Fibroblast of lung (primary cell): ENCODE results near the gene ACVR2B. TPM values are rescaled to one million over a fixed set of nuclear protein-coding genes. Genes with fewer than 3 reads are reported as not detected.

Experiments
- DNase-seq, 2 donors: peaks; one replicate each; pipeline versions ENCODE4 v3.0.0 to v3.0.0-alpha.2; 2010; ENCODE audit warnings: low read depth in 2 of 2
- H2AFZ ChIP-seq: 2 replicates; pipeline ENCODE4 v1.5.1; 2012; ENCODE audit warnings: low read length, control low read depth, inconsistent platforms
- H3K27ac ChIP-seq: 2 replicates; pipeline ENCODE4 v1.5.1; 2011; ENCODE audit warnings: low read length, control low read depth; ENCODE audit not compliant: insufficient read depth
- H3K27me3 ChIP-seq: 2 replicates; pipeline ENCODE4 v1.5.1; 2011; ENCODE audit warnings: mild to moderate bottlenecking, low read length; ENCODE audit not compliant: control insufficient read depth, insufficient read depth
- H3K36me3 ChIP-seq: 2 replicates; pipeline ENCODE4 v1.5.1; 2011; ENCODE audit warnings: low read length; ENCODE audit not compliant: control insufficient read depth, insufficient read depth
- H3K4me1 ChIP-seq: 2 replicates; pipeline ENCODE4 v1.5.1; 2011; ENCODE audit warnings: low read length; ENCODE audit not compliant: control insufficient read depth, insufficient read depth; ENCODE audit errors: extremely low read depth
- H3K4me2 ChIP-seq: 2 replicates; pipeline ENCODE4 v1.5.1; 2011; ENCODE audit warnings: low read length, control low read depth; ENCODE audit not compliant: insufficient read depth; ENCODE audit errors: extremely low read depth
- H3K4me3 ChIP-seq, 4 experiments: fragments of 200-600 bp in 1 of 4; sonication (generic) in 1 of 4; replicated peaks in 1 of 4; 2 replicates each; pipeline ENCODE4 v1.5.1; 2011 to 2016; ENCODE audit warnings: low read length in 4 of 4, low read depth in 3 of 4, mild to moderate bottlenecking in 3 of 4, control low read depth in 2 of 4, inconsistent platforms in 1 of 4, mixed read lengths in 1 of 4; ENCODE audit not compliant: insufficient read depth in 1 of 4; ENCODE audit errors: control extremely low read depth in 1 of 4
- H3K79me2 ChIP-seq: 2 replicates; pipeline ENCODE4 v1.5.1; 2012; ENCODE audit warnings: mild to moderate bottlenecking, low read length, inconsistent platforms; ENCODE audit not compliant: control insufficient read depth, insufficient read depth
- H3K9ac ChIP-seq: 2 replicates; pipeline ENCODE4 v1.5.1; 2011; ENCODE audit warnings: mild to moderate bottlenecking, low read length, control low read depth; ENCODE audit not compliant: insufficient read depth
- H3K9me3 ChIP-seq: 2 replicates; pipeline ENCODE4 v1.5.1; 2012; ENCODE audit warnings: low read depth, low read length; ENCODE audit not compliant: control insufficient read depth, insufficient read depth
- H4K20me1 ChIP-seq: 2 replicates; pipeline ENCODE4 v1.5.1; 2011; ENCODE audit warnings: low read length; ENCODE audit not compliant: control insufficient read depth, insufficient read depth; ENCODE audit errors: extremely low read depth
- CTCF ChIP-seq, 2 donors: IDR thresholded peaks in 1 of 2; conservative IDR thresholded peaks in 1 of 2; 1 replicate in 1 of 2; 2 replicates in 1 of 2; pipeline ENCODE4 v1.5.1; 2011 to 2012; ENCODE audit warnings: low read length in 2 of 2, control low read depth in 1 of 2, inconsistent platforms in 1 of 2, low read depth in 1 of 2, mild to moderate bottlenecking in 1 of 2
- EZH2 ChIP-seq: IDR thresholded peaks from 2 replicates; pipeline ENCODE4 v1.5.1; 2012; ENCODE audit warnings: low read length, control low read depth, mild to moderate bottlenecking; ENCODE audit errors: missing control alignments
- polyA plus RNA-seq, 2 donors: library from polyadenylated mRNA; depleted of rRNA in 1 of 2; stranded (reverse) in 1 of 2; unstranded in 1 of 2; fragments of >200 nt; gene quantifications; 2 replicates each; pipeline ENCODE4 v1.2.1, GENCODE V29; 2011 to 2012; ENCODE audit warnings: missing spikeins in 1 of 2
- total RNA-seq: library from RNA; depleted of rRNA; stranded (reverse); fragments of >200 nt; gene quantifications from 2 replicates; pipeline ENCODE4 v1.2.1, GENCODE V29; 2014

Gene ACVR2B
- total and polyA plus RNA-seq, 2 donors (not counting 1 experiment from before 2014, with no cell fraction given), result 0.60 to 2.6 TPM

- Histone ChIP-seq H3K79me2 (peaks cover 13% of the 10 kb centered on the region), H3K9ac (peak overlapping the region; percentile 77), H3K4me1 (no peaks in the 10 kb centered on the region), H3K4me2 (peak overlapping the region; percentile 84), H3K9me3 (no peaks in the 10 kb centered on the region), H3K36me3 (no peaks in the 10 kb centered on the region), H3K27me3 (no peaks in the 10 kb centered on the region), H4K20me1 (no peaks in the 10 kb centered on the region), H3K27ac (no peak overlapping the region), H2AFZ (no peak overlapping the region), H3K4me3 (peak overlapping the region; percentile 88 to 90 (median 90))
- DNase-seq, result peak in 1 of 2 donors; percentile 27
- TF ChIP-seq EZH2 (no peak), CTCF (conservative IDR thresholded peaks at IDR 0.05 in 1 of 2, IDR thresholded peaks at IDR 0.05 in 1 of 2; ENCODE audit: low read depth in 1 of 2, low read length in 2 of 2) (no peak)
Measured at GRCh38 chr3:38497031-38497430, 43.3 kb downstream of the ACVR2B start.

GRCh38 chr3:38500688-38501417 lies 47.2 kb downstream of the ACVR2B start:
- TF ChIP-seq EZH2, result no peak
- no peak for TF ChIP-seq CTCF (conservative IDR thresholded peaks at IDR 0.05 in 1 of 2, IDR thresholded peaks at IDR 0.05 in 1 of 2; ENCODE audit: low read depth in 1 of 2, low read length in 2 of 2)
- Histone ChIP-seq H3K36me3 (no peaks in the 10 kb centered on the region), H3K27ac (no peak overlapping the region), H2AFZ (no peak overlapping the region), H4K20me1 (no peaks in the 10 kb centered on the region), H3K79me2 (peaks cover 13% of the 10 kb centered on the region), H3K4me2 (no peak overlapping the region), H3K9ac (no peak overlapping the region), H3K9me3 (no peaks in the 10 kb centered on the region), H3K27me3 (no peaks in the 10 kb centered on the region), H3K4me3 (no peak overlapping the region), H3K4me1 (no peaks in the 10 kb centered on the region)
- DNase-seq, result peak in 1 of 2 donors; percentile 19

GRCh38 chr3:38507120-38507519 lies 53.4 kb downstream of the ACVR2B start:
- H4K20me1 ChIP-seq, result no peaks in the 10 kb centered on the region
- no peaks in the 10 kb centered on the region for H3K27me3 ChIP-seq
- H3K9me3 ChIP-seq, result no peaks in the 10 kb centered on the region
- H3K4me2 ChIP-seq, result no peak overlapping the region
- no peaks in the 10 kb centered on the region for H3K4me1 ChIP-seq
- no peak for TF ChIP-seq EZH2
- no peak for TF ChIP-seq CTCF (conservative IDR thresholded peaks at IDR 0.05 in 1 of 2, IDR thresholded peaks at IDR 0.05 in 1 of 2; ENCODE audit: low read depth in 1 of 2, low read length in 2 of 2)
- H3K9ac ChIP-seq, result no peak overlapping the region
- DNase-seq, result no peak
- H3K79me2 ChIP-seq, result no peaks in the 10 kb centered on the region
- no peaks in the 10 kb centered on the region for H3K36me3 ChIP-seq
- no peak overlapping the region for H3K27ac ChIP-seq
- no peak overlapping the region for H3K4me3 ChIP-seq
- H2AFZ ChIP-seq, result no peak overlapping the region
